K562 (cell line): ENCODE data around the gene FAM222A. TPM values are rescaled to one million over a fixed set of nuclear protein-coding genes. Genes with fewer than 3 reads are reported as not detected.

ENCODE experiments used
- REST ChIP-seq, 2 experiments: fragments of 450-650 bp; formaldehyde crosslinking in 1 of 2; IDR thresholded peaks; 2 replicates each; pipeline versions ENCODE4 v1.4.0 to v1.6.1; 2014 to 2020; ENCODE audit warnings: mild to moderate bottlenecking in 2 of 2, borderline replicate concordance in 1 of 2, low read depth in 1 of 2
- RHOXF2B ChIP-seq: fragments of 250-450 bp; sonication (Bioruptor Pico); conservative IDR thresholded peaks from 2 replicates; pipeline ENCODE4 v1.5.1; 2021
- polyA plus RNA-seq, 8 experiments: library from polyadenylated mRNA; depleted of rRNA in 4 of 8; stranded (reverse) in 5 of 8; unstranded in 3 of 8; fragments of >200 nt; fragmentation: Nextera tagmentation in 2 of 8; fragmentation: Illumina TruSeq in 1 of 8; extraction: Ambion mirVana in 2 of 8; extraction: Trizol in 1 of 8; gene quantifications; 2 replicates each; pipeline versions ENCODE4 v1.2.1 to v1.2.3, GENCODE V29; 2011 to 2014; ENCODE audit warnings: inconsistent platforms in 1 of 8, missing spikeins in 1 of 8
- total RNA-seq, 7 experiments: library from RNA; depleted of rRNA in 6 of 7; stranded (reverse); fragments of >200 nt in 6 of 7; fragmentation: Illumina TruSeq in 2 of 7; extraction: Trizol in 2 of 7; gene quantifications; 2 replicates each; pipeline versions ENCODE4 v1.2.1 to v1.2.3, GENCODE V29; 2011 to 2021; ENCODE audit warnings: low replicate concordance in 1 of 7

The FAM222A gene
- total and polyA plus RNA-seq, 9 of the 15 experiments (the other 6 are each of a cell fraction or from before 2014, with no cell fraction given): 0.03 to 0.36 (median 0.12) TPM; not detected in 1

DNA sequence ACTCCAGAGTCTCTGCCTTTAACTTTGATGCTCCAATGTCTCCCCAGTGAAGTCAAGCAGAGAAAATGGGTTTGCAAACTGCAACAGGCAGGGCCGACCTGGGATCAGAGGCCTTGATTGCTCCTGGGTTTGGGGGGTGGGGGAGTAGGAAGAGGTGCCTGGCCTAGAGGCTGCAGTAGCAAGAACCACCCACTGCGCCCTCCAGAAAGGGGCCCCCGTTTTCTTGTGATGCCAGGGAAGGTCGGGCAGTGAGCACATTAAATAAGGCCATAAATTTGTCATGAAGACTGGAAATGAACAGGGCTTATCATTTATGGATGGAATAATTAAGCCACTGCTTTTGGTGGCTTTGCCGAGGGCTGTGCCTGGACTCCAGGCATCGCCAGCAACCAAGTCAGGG is 38.2 kb upstream of the FAM222A start (continued):
- TF ChIP-seq REST (IDR thresholded peaks at IDR 0.05; ENCODE audit: borderline replicate concordance): no peak
- TF ChIP-seq REST (CRISPR knock-in tag; IDR thresholded peaks at IDR 0.05; ENCODE audit: low read depth): no peak
- TF ChIP-seq RHOXF2B (CRISPR knock-in tag): no peak
